ENCODE measurements around the gene FAM83G.

- TF ChIP-seq CTCF (IDR thresholded peaks at IDR 0.05) (no peak), POLR2A (IDR thresholded peaks at IDR 0.05) (no peak)
Observed at GRCh38 chr17:19024101-19025078, 19.8 kb upstream of the FAM83G start.

Data from ovary (tissue), 3 donors.